IPS-NIHi7 (cell line): ENCODE data around the gene TMEM41A.
"Not testable (repeated sequence)": the region's sequence is repeated elsewhere in the genome, so short reads cannot be mapped to it uniquely, and the experiment has no call there.

Experiments used
- DNase-seq: peaks from one replicate; pipeline ENCODE4 v3.0.0; 2012; ENCODE audit warnings: mixed read lengths; ENCODE audit errors: extremely low spot score

Gene TMEM41A

DNA sequence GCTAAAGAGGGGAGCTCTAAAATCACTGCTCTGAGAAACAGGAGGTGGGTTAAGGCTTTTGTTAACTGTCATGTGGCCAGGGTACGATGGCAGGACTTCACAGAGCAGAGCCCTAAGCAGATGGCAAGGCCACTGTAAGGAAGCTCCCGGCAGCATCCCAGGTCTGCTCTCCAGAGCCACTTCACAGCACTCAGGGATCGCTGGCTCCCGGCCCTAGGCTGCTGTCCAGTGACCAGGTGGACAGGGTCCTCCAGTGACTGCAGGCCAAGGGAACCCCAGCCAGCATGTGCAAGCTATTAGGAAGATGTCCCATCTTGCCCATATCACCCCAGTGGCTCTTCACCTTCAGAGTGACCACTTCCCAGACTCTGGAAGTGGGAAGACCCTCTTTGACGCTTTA lies 10.4 kb downstream of the TMEM41A start:
- DNase-seq, result no peak

DNA sequence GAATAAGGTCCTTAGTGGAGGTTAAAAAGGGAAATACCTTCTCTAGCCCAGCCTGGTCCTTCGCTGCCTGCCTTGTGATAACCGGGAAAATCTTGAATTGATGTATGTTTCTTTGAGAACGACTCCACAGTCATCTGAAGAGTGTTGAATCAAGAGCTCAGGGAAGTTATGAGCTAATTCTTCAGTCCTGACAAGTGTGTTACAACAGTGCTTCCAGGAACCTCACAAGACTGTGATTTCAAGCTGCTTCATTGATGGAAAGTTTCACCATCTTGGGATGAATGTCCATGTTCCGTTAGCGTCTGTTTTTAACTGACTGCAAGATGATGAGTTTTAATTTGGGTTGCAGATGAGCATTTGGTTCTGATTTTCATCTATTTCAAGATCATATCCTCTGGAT lies 12.4 kb downstream of the TMEM41A start:
- no peak for DNase-seq

- DNase-seq, result no peak
These were observed 14.5 kb downstream of the TMEM41A start for GRCh38 chr3:185484296-185484695.

GRCh38 chr3:185479373-185479945 lies 19.4 kb downstream of the TMEM41A start:
- no peak for DNase-seq

DNA sequence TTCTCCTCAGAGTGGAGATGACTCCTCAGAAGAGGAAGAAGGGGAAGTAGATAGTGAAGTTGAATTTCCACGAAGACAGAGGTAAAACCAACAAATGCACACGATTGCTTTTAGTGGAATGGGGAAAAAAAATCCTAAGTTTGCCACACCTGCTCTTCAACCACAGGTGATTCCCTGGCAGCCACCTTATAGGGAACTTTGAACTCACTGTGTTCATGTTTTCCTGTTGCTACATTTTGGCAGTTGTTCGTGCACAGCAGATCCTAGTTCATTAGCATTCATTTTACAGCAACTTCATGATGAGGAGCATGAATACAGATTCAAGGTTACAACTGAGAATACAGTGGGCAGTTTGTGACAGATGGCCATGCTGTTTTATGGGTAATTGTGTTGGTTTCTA lies 21.5 kb downstream of the TMEM41A start:
- DNase-seq, result no peak

- DNase-seq, result not testable (repeated sequence)
These were observed 23.9 kb downstream of the TMEM41A start for GRCh38 chr3:185474922-185475321.

DNA sequence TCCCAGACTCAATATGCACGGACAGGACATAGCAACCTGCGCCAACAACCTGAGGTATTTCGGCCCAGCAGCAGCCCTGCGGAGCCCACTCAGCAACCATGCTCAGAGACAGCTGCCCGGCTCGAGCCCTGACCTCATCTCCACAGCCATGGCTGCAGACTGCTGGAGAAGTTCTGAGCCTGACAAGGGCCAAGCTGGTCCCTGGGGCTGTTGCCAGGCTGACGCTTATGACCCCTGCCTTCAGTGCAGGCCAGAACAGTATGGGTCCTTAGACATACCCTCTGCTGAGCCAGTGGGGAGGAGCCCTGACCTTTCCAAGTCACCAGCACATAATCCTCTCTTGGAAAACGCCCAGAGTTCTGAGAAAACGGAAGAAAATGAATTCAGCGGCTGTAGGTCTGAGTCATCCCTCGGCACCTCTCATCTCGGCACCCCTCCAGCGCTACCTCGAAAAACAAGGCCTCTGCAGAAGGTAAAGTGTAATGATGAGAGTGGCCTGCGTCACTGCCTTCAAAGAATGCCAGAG lies 25.5 kb downstream of the TMEM41A start:
- DNase-seq, result no peak

DNA sequence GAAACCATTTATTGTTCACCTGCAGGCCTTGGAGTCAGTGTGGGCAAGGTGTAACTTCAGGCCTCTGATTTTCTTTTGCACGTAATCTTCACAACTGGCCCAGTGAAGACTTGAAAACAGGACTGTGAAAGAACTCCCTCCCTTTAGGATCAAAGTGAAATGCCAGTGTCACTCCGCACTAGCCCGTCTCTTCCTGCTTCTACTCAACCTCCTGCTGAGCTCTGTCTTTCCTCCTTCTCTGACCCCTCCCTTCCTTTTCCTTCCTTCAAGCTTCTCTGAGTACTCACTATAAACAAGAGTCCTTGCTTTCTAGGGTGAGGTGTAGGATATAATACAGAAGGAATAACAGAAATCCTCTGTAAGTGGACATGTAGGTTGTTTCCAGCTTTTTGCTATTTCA lies 28.5 kb downstream of the TMEM41A start:
- DNase-seq, result peak; percentile 70

DNA sequence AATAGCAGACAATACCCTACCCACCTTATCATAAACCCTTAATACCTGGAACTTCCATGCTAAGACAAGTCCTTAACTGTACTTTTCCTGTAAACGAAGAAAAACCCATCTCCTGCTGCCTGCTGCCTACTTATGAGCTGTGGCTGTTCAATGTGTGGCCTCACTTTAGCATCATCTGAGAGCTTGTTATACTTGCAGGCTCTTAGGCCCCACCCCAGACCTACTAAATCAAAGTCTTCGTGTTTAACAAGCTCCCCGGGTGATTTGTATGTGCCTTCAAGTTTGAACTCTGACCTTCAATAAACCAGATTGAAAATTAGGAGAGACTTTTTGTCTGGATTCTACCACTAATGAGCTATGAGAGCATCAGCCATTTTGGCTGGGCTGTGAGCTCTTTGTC lies 29.3 kb downstream of the TMEM41A start:
- DNase-seq, result no peak

DNA sequence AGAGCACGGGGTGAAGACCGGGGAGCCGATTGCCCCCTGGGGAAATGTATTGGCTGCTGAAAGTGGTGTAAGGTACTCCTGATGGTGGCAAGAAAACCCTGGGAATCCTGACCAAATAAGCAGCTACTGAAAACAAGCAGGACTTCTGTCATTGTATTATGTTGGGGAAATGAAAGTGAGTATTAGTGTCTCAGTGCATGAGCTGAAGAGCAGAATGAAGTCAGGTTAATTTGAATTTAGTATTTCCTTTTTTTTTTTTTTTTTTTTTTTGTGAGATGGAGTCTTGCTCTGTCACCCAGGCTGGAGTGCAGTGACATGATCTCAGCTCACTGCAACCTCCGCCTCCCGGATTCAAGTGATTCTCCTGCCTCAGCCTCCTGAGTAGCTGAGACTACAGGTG lies 32.7 kb downstream of the TMEM41A start:
- not testable (repeated sequence) for DNase-seq

DNA sequence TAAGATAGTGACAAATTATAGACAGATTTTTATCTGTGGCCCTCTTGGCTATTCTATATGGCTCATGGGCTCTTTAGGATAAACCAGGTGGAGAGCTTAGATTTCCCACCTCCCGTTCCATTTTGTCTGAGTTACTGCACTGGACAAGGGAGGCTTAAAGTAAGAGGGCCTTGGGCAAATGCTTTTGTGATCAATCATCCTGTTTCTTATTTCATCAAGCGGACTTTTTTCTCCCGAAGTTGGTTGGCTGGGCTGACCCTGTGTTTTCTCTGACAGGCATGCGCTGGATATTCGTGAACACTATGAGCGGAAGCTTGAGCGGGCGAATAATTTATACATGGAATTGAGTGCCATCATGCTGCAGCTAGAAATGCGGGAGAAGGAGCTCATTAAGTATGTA lies 33.4 kb downstream of the TMEM41A start:
- no peak for DNase-seq

GRCh38 chr3:185460719-185461350 lies 38.0 kb downstream of the TMEM41A start:
- peak; percentile 38 for DNase-seq

DNA sequence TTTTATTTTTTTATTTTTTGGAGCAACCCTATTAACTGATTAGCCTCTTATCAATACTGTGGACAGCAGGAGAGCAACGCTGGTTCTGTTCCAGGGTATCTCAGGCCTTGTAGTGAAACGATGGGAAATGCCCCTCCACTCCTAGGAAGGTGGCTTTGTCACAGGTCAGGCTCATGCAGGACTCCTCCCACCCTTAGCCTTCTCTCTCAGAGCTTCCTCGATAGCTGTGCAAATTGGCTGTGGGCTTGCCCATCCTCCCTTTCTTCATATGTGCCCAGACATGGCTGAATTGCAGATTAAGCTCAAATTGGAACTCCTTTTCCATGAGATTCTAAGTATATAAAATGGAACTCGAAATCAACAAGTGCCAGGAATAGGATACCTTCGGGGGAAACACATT lies 38.5 kb downstream of the TMEM41A start:
- no peak for DNase-seq

GRCh38 chr3:185457376-185457775 lies 41.5 kb downstream of the TMEM41A start:
- no peak for DNase-seq

DNA sequence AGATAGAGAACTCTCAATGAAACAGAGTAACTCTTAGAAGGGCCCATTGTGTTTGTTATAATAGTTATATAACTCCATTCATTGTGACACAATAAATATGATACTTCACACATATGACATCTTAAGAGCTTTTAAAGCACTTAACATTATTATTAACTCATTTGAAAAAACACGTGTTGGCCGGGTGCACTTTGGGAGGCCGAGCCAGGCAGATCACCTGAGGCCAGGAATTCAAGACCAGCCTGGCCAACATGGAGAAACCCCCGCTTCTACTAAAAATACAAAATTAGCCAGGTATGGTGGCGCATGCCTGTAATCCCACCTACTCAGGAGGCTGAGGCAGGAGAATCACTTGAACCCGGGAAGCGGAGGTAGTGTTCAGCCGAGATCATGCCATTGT lies 47.4 kb downstream of the TMEM41A start:
- not testable (repeated sequence) for DNase-seq

DNA sequence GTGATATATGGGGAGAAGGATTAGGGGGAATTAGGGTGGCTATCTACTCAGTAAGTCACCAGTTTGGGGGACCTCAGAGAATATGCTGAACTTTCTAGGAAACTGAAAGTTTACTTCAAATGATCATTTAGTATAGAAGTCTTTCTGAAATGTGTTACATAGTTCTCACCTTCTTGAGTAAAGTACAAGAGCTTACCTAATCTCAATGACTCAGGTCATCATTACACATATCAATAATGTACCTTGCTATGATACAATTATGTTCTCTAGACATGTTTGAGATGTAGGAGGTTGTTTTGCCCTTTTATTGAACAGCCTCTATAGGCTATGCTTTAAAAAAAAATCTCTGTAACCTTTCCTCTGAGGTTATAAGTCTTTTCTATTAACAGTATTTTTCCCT lies 50.7 kb downstream of the TMEM41A start:
- DNase-seq, result no peak

DNA sequence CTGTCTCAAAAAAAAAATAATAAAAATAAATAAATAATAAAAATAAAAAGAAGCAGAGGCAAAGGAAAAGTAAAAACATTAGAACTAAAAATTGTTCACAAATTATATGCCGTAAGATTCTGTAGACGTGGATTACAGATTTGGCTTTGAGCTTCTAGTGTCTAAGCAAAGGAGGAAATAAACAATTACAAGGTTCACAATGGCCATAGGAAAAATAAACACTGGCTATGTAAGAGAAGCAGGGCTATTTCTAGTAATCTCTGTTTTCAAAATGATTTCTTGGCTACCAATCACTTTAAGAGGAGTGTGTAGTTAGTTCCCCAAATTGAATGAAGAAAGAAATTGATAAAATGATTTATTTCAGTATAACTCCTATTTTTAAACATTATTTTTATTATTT lies 54.5 kb downstream of the TMEM41A start:
- no peak for DNase-seq

GRCh38 chr3:185442031-185442430 lies 56.8 kb downstream of the TMEM41A start:
- no peak for DNase-seq

DNA sequence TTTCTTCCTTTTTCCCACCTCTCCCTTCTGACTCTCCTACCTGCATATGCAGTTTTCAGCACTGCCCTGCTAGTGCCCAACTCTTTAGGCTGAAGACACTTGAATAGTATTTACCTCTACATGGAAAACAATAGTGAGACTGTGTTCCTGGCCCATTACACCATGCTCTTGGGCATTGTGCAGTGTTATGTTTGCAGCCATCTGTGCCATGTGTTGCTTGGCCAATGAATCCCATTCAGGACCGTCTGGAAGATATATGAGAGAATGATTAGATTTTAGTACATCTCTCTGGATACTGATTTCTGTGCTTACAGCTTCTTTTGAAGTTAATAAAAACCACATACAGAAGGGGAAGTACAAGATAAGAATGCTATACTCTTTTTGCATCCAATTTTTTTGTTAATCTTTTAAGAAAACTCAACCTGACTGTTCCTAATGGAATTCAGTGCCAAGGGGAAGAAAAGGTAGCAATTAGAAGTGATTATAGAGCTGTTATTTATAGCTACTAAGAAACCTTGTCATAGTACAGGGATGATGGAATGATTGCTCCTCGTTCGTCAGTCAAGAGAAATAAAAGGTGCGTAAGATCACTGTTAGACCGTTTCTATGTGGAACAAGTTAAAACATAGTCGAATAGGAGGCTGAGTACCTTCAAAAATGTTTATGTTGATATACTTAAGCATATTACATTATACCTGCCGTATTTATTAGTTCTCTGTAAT lies 58.9 kb downstream of the TMEM41A start:
- DNase-seq, result no peak
